ENCODE measurements around the gene DHPS.

DHPS gene

DNA sequence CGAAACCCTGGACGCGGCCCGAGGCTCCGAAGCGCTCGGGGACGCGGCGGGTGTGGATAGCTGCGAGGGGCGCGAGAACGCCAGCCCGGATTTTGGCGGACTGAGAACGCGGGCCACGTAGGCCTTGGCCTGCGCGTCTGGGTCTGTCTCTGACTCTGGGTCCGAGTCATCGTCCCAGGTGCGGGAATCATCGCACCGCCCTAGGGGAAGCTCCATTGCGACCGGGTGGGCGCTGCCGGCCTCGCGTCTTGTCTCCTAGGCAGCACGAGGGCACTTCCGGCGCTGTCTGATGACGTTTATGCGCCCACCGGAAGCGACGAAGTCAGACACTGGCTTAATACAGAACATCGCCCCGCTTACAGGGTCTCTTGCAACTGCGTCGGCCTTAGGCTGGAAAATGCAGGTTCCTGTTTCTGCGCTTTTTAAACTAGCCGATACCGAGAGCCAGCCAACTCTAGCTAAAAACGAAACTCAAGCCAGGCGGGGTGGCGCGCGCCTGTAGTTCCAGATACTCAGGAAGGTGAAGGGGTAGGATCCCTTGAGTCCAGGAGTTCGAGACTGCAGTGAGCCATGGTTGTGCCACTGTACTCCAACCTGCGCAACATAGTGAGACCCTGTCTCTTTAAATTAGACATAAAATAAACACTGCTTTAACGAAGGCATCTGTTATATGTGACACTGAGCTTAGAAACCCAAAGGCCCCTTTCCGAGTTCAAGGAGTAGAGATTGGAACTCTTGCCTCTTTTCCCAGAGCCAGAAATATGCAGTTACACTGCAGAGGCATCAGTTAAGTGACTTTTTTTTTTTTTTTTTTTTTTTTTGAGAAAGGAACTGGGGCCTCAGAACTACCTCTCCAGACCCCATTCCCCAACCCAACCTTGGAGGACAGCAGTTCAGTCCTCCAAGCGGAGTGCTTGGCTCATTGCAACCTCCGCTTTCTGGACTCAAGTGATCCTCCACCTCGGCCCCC lies 15.0 kb upstream of the DHPS start, which contains the start of gene FBXW9:
Gene FBXW9, minus strand, starts transcription at position 266 of the 970 bp plus-strand sequence. Its CDS starts 50 bp downstream, at position 216.
- TF ChIP-seq, protein P1, sequence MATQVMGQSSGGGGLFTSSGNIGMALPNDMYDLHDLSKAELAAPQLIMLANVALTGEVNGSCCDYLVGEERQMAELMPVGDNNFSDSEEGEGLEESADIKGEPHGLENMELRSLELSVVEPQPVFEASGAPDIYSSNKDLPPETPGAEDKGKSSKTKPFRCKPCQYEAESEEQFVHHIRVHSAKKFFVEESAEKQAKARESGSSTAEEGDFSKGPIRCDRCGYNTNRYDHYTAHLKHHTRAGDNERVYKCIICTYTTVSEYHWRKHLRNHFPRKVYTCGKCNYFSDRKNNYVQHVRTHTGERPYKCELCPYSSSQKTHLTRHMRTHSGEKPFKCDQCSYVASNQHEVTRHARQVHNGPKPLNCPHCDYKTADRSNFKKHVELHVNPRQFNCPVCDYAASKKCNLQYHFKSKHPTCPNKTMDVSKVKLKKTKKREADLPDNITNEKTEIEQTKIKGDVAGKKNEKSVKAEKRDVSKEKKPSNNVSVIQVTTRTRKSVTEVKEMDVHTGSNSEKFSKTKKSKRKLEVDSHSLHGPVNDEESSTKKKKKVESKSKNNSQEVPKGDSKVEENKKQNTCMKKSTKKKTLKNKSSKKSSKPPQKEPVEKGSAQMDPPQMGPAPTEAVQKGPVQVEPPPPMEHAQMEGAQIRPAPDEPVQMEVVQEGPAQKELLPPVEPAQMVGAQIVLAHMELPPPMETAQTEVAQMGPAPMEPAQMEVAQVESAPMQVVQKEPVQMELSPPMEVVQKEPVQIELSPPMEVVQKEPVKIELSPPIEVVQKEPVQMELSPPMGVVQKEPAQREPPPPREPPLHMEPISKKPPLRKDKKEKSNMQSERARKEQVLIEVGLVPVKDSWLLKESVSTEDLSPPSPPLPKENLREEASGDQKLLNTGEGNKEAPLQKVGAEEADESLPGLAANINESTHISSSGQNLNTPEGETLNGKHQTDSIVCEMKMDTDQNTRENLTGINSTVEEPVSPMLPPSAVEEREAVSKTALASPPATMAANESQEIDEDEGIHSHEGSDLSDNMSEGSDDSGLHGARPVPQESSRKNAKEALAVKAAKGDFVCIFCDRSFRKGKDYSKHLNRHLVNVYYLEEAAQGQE (IDR thresholded peaks at IDR 0.05; ENCODE audit: insufficient replicate concordance, low read depth): no peak
- TF ChIP-seq GABPA (IDR thresholded peaks at IDR 0.05; ENCODE audit: low read depth): peak; percentile 93
- peak; percentile 94 for TF ChIP-seq POLR2AphosphoS5 (IDR thresholded peaks at IDR 0.05; ENCODE audit: low read depth)
- peak; percentile 60; the same call in 1 of the 2 replicates for TF ChIP-seq SPI1 (IDR thresholded peaks at IDR 0.05; ENCODE audit: borderline replicate concordance, low read depth)
- Histone ChIP-seq H3K4me3 (replicated peaks; ENCODE audit: insufficient read depth, low read length) (peak within 1 kb of the TSS; percentile 97), H3K27me3 (ENCODE audit: insufficient read depth, poor library complexity, severe bottlenecking) (no peaks in the 10 kb centered on the region), H3K27ac (replicated peaks) (peak within 1 kb of the TSS; percentile 82)
- peak; percentile 98 for DNase-seq (ENCODE audit: low read depth in 1 of 2, low spot score in 1 of 2)

DNA sequence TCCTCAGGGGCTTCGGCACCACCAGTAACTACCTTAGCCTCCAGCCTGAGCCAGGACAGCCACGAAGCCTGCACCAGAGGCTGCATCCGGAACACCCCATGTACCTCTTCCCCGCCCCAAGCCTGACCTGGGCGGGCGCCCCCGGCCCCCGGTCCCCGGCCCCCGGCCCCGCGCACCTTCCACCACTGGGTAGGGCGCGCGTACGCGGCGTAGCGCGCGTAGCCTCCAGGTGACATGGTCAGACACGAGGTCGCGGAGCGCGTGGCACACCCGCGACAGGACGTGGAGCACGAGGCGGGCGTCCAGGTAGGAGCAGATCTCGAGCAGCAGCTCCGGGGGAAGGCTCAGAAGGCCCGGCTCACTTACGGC lies 14.3 kb upstream of the DHPS start:
- TF ChIP-seq SPI1 (IDR thresholded peaks at IDR 0.05; ENCODE audit: borderline replicate concordance, low read depth) (no peak), GABPA (IDR thresholded peaks at IDR 0.05; ENCODE audit: low read depth) (no peak), POLR2AphosphoS5 (IDR thresholded peaks at IDR 0.05; ENCODE audit: low read depth) (no peak)
- TF ChIP-seq, protein P2, sequence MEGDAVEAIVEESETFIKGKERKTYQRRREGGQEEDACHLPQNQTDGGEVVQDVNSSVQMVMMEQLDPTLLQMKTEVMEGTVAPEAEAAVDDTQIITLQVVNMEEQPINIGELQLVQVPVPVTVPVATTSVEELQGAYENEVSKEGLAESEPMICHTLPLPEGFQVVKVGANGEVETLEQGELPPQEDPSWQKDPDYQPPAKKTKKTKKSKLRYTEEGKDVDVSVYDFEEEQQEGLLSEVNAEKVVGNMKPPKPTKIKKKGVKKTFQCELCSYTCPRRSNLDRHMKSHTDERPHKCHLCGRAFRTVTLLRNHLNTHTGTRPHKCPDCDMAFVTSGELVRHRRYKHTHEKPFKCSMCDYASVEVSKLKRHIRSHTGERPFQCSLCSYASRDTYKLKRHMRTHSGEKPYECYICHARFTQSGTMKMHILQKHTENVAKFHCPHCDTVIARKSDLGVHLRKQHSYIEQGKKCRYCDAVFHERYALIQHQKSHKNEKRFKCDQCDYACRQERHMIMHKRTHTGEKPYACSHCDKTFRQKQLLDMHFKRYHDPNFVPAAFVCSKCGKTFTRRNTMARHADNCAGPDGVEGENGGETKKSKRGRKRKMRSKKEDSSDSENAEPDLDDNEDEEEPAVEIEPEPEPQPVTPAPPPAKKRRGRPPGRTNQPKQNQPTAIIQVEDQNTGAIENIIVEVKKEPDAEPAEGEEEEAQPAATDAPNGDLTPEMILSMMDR (IDR thresholded peaks at IDR 0.05; ENCODE audit: insufficient read depth, low read length): no peak
- TF ChIP-seq, protein P1 (IDR thresholded peaks at IDR 0.05; ENCODE audit: insufficient replicate concordance, low read depth): no peak
- no peak for DNase-seq (ENCODE audit: low read depth in 1 of 2, low spot score in 1 of 2)
- Histone ChIP-seq H3K4me3 (replicated peaks; ENCODE audit: insufficient read depth, low read length) (peak overlapping the region; percentile 97), H3K27me3 (ENCODE audit: insufficient read depth, poor library complexity, severe bottlenecking) (no peaks in the 10 kb centered on the region), H3K27ac (replicated peaks) (peak overlapping the region; percentile 82)

DNA sequence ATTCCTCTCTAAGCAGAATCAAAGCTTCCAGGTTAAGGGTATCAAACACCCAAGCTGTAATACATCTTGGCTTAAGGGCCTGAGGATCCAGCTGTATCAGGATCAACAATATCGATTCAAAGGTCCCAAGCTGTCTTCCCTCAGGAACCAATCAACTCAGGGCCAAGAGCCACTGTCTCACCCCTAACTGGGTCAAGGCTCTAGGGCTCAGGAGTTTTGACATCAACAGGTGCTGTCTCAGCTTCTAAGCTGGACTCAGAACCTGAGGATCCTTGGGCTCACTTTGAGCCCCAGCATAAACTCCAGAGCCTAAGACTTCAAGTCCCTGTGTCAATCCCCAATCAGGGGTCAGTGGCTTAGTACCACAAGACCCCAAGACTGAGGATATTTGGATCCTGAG lies 13.8 kb upstream of the DHPS start:
- TF ChIP-seq, protein P2 (IDR thresholded peaks at IDR 0.05; ENCODE audit: insufficient read depth, low read length): no peak
- TF ChIP-seq POLR2AphosphoS5 (IDR thresholded peaks at IDR 0.05; ENCODE audit: low read depth) (no peak), SPI1 (IDR thresholded peaks at IDR 0.05; ENCODE audit: borderline replicate concordance, low read depth) (no peak), GABPA (IDR thresholded peaks at IDR 0.05; ENCODE audit: low read depth) (no peak)
- TF ChIP-seq, protein P1 (IDR thresholded peaks at IDR 0.05; ENCODE audit: insufficient replicate concordance, low read depth): no peak
- Histone ChIP-seq H3K27me3 (ENCODE audit: insufficient read depth, poor library complexity, severe bottlenecking) (no peaks in the 10 kb centered on the region), H3K4me3 (replicated peaks; ENCODE audit: insufficient read depth, low read length) (peak overlapping the region; percentile 97), H3K27ac (replicated peaks) (peak overlapping the region; percentile 34)
- DNase-seq (ENCODE audit: low read depth in 1 of 2, low spot score in 1 of 2): no peak
